HG03460 (cell line): Measurements from ENCODE around the gene CCDC6.
A peak's percentile ranks its signal among the peaks of the same experiment; 100 is the strongest.
"Not testable (repeated sequence)": the region's sequence is repeated elsewhere in the genome, so short reads cannot be mapped to it uniquely, and the experiment has no call there.

Experiments used
- ATAC-seq: cut with Tn5 transposase; IDR thresholded peaks from one replicate; pipeline ENCODE4 v1.9.1; 2021; ENCODE audit not compliant: unreplicated experiment

Gene CCDC6

GRCh38 chr10:59905731-59906416 lies 482 bp downstream of the CCDC6 start:
- no peak for ATAC-seq

- ATAC-seq = peak; percentile 44
Measured at GRCh38 chr10:59905066-59905730, 1.2 kb downstream of the CCDC6 start.

- no peak for ATAC-seq
Measured at GRCh38 chr10:59904426-59905065, 1.8 kb downstream of the CCDC6 start.

- ATAC-seq = no peak
Measured at GRCh38 chr10:59903871-59904270, 2.5 kb downstream of the CCDC6 start.

GRCh38 chr10:59902016-59902415 lies 4.3 kb downstream of the CCDC6 start:
- no peak for ATAC-seq

GRCh38 chr10:59901470-59901869 lies 4.9 kb downstream of the CCDC6 start:
- ATAC-seq = no peak

GRCh38 chr10:59900048-59900727 lies 6.2 kb downstream of the CCDC6 start:
- no peak for ATAC-seq

GRCh38 chr10:59898125-59898835 lies 8.1 kb downstream of the CCDC6 start:
- ATAC-seq = no peak

GRCh38 chr10:59896191-59896590 lies 10.2 kb downstream of the CCDC6 start:
- ATAC-seq = no peak

- ATAC-seq = no peak
Measured at GRCh38 chr10:59895629-59896116, 10.7 kb downstream of the CCDC6 start.

GRCh38 chr10:59894114-59894513 lies 12.2 kb downstream of the CCDC6 start:
- no peak for ATAC-seq

- no peak for ATAC-seq
Measured at GRCh38 chr10:59892697-59893096, 13.7 kb downstream of the CCDC6 start.

- ATAC-seq = no peak
Measured at GRCh38 chr10:59891936-59892335, 14.4 kb downstream of the CCDC6 start.

- ATAC-seq = no peak
Measured at GRCh38 chr10:59891349-59891748, 15.0 kb downstream of the CCDC6 start.

GRCh38 chr10:59888781-59889435 lies 17.4 kb downstream of the CCDC6 start:
- ATAC-seq = no peak

GRCh38 chr10:59887972-59888640 lies 18.2 kb downstream of the CCDC6 start:
- ATAC-seq = no peak

GRCh38 chr10:59887006-59887405 lies 19.4 kb downstream of the CCDC6 start:
- ATAC-seq = no peak

- ATAC-seq = peak; percentile 76
Measured at GRCh38 chr10:59885430-59886134, 20.8 kb downstream of the CCDC6 start.

- ATAC-seq = not testable (repeated sequence)
Measured at GRCh38 chr10:59884893-59885292, 21.5 kb downstream of the CCDC6 start.
